Urothelium cell line (cell line): ENCODE measurements around the gene TUNAR.

Experiments
- DNase-seq: peaks from one replicate; pipeline ENCODE4 v3.0.0; 2011; ENCODE audit warnings: low spot score, mixed read lengths
- FAIRE-seq: peaks from 2 replicates; lab custom pipeline; 2011; peaks lifted over from hg19 to GRCh38; lab: Jason Lieb, UNC

Gene TUNAR

GRCh38 chr14:95911456-95911855 is 34.8 kb downstream of the TUNAR start:
- FAIRE-seq (no peak), DNase-seq (no peak)

GRCh38 chr14:95915330-95915729 is 38.7 kb downstream of the TUNAR start:
- no peak for DNase-seq
- FAIRE-seq: no peak

- FAIRE-seq: no peak
- DNase-seq: no peak
Observed at GRCh38 chr14:95918466-95918865, 41.8 kb downstream of the TUNAR start.

- FAIRE-seq (no peak), DNase-seq (no peak)
Observed at GRCh38 chr14:95920769-95921438, 44.3 kb downstream of the TUNAR start.

- no peak for FAIRE-seq
Observed at GRCh38 chr14:95922080-95922479, 45.4 kb downstream of the TUNAR start.

GRCh38 chr14:95928751-95929150 is 52.1 kb downstream of the TUNAR start:
- no peak for FAIRE-seq

More at GRCh38 chr14:95922080-95922479, 45.4 kb downstream of the TUNAR start:
- DNase-seq: peak; percentile 10

GRCh38 chr14:95931384-95931783 is 54.8 kb downstream of the TUNAR start:
- FAIRE-seq: no peak
- DNase-seq: no peak

More at GRCh38 chr14:95928751-95929150, 52.1 kb downstream of the TUNAR start:
- DNase-seq: no peak

GRCh38 chr14:95935228-95935822 is 58.7 kb downstream of the TUNAR start:
- DNase-seq: no peak
- no peak for FAIRE-seq

GRCh38 chr14:95936041-95936440 is 59.4 kb downstream of the TUNAR start:
- FAIRE-seq (no peak), DNase-seq (no peak)

GRCh38 chr14:95939335-95939734 is 62.7 kb downstream of the TUNAR start:
- FAIRE-seq: no peak

GRCh38 chr14:95941897-95942296 is 65.3 kb downstream of the TUNAR start:
- DNase-seq (no peak), FAIRE-seq (no peak)

More at GRCh38 chr14:95939335-95939734, 62.7 kb downstream of the TUNAR start:
- DNase-seq: no peak

GRCh38 chr14:95943699-95944098 is 67.1 kb downstream of the TUNAR start:
- FAIRE-seq: no peak
- DNase-seq: no peak

GRCh38 chr14:95944462-95944861 is 67.8 kb downstream of the TUNAR start:
- no peak for DNase-seq
- FAIRE-seq: no peak

- DNase-seq: no peak
- no peak for FAIRE-seq
Observed at GRCh38 chr14:95946867-95947266, 70.2 kb downstream of the TUNAR start.

GRCh38 chr14:95948558-95948981 is 71.9 kb downstream of the TUNAR start:
- FAIRE-seq: no peak

GRCh38 chr14:95951359-95951758 is 74.7 kb downstream of the TUNAR start:
- no peak for FAIRE-seq
- no peak for DNase-seq

More at GRCh38 chr14:95948558-95948981, 71.9 kb downstream of the TUNAR start:
- no peak for DNase-seq

- no peak for FAIRE-seq
- DNase-seq: no peak
Observed at GRCh38 chr14:95953111-95953724, 76.6 kb downstream of the TUNAR start.

- no peak for FAIRE-seq
Observed at GRCh38 chr14:95956601-95957460, 80.2 kb downstream of the TUNAR start.

GRCh38 chr14:95958105-95958504 is 81.5 kb downstream of the TUNAR start:
- FAIRE-seq: no peak
- no peak for DNase-seq

More at GRCh38 chr14:95956601-95957460, 80.2 kb downstream of the TUNAR start:
- DNase-seq: no peak

- no peak for FAIRE-seq
Observed at GRCh38 chr14:95959317-95959716, 82.7 kb downstream of the TUNAR start.

GRCh38 chr14:95961481-95961880 is 84.8 kb downstream of the TUNAR start:
- FAIRE-seq (no peak), DNase-seq (no peak)

More at GRCh38 chr14:95959317-95959716, 82.7 kb downstream of the TUNAR start:
- no peak for DNase-seq
